Measurements from ENCODE around the gene WSB2.

GRCh38 chr12:118015306-118015705, 45.7 kb downstream of the WSB2 start:
- TF ChIP-seq CTCF (conservative IDR thresholded peaks at IDR 0.05 in 1 of 2, IDR thresholded peaks at IDR 0.05 in 1 of 2; ENCODE audit: extremely low read depth in 1 of 2, insufficient read depth in 1 of 2, low read depth in 1 of 2, low read length in 2 of 2) (no peak), EZH2 (IDR thresholded peaks at IDR 0.05; ENCODE audit: borderline replicate concordance, low read length) (no peak)

Measured in mammary epithelial cell (primary cell).